ENCODE data around the gene RINT1.
"Not testable (repeated sequence)": the region's sequence is repeated elsewhere in the genome, so short reads cannot be mapped to it uniquely, and the experiment has no call there.

RINT1 gene

GRCh38 chr7:105531792-105532671 is at the start of gene RINT1:
Gene RINT1, plus strand, starts transcription at chr7:105532201. Its CDS starts 115 bp downstream, at chr7:105532316.
- peak; percentile 89 to 90 for DNase-seq

GRCh38 chr7:105487579-105488571 is 44.1 kb upstream of the RINT1 start:
- DNase-seq: peak in 1 of 2 experiments; percentile 4

GRCh38 chr7:105489409-105489808 is 42.6 kb upstream of the RINT1 start:
- no peak for DNase-seq

- DNase-seq: no peak
These were observed 38.6 kb upstream of the RINT1 start for GRCh38 chr7:105493196-105493922.

GRCh38 chr7:105493923-105494315 is 38.1 kb upstream of the RINT1 start:
- DNase-seq: no peak

GRCh38 chr7:105496521-105496920 is 35.5 kb upstream of the RINT1 start:
- no peak for DNase-seq

GRCh38 chr7:105497016-105497415 is 35.0 kb upstream of the RINT1 start:
- DNase-seq: no peak

- no peak for DNase-seq
These were observed 29.8 kb upstream of the RINT1 start for GRCh38 chr7:105502173-105502572.

GRCh38 chr7:105512415-105512814 is 19.6 kb upstream of the RINT1 start:
- no peak for DNase-seq

GRCh38 chr7:105512926-105513526 is 19.0 kb upstream of the RINT1 start:
- DNase-seq: no peak

GRCh38 chr7:105515610-105516009 is 16.4 kb upstream of the RINT1 start:
- DNase-seq: not testable (repeated sequence)

GRCh38 chr7:105519353-105519752 is 12.6 kb upstream of the RINT1 start:
- DNase-seq: no peak

GRCh38 chr7:105520620-105521019 is 11.4 kb upstream of the RINT1 start:
- not testable (repeated sequence) for DNase-seq

GRCh38 chr7:105521027-105521716 is 10.8 kb upstream of the RINT1 start:
- DNase-seq: peak; percentile 24 to 50

- DNase-seq: peak; percentile 79 to 85
These were observed 10.1 kb upstream of the RINT1 start, which contains the start of gene PUS7 for GRCh38 chr7:105521717-105522463. Gene PUS7, minus strand, starts transcription at chr7:105522271. Its CDS starts 13,759 bp downstream, at chr7:105508512.

- not testable (repeated sequence) for DNase-seq
These were observed 7.6 kb upstream of the RINT1 start for GRCh38 chr7:105524423-105524822.

- DNase-seq: no peak
These were observed 7.2 kb upstream of the RINT1 start for GRCh38 chr7:105524840-105525239.

GRCh38 chr7:105527737-105528136 is 4.3 kb upstream of the RINT1 start:
- DNase-seq: not testable (repeated sequence)

GRCh38 chr7:105530126-105530525 is 1.9 kb upstream of the RINT1 start:
- DNase-seq: no peak

- DNase-seq: no peak
These were observed 1.5 kb upstream of the RINT1 start for GRCh38 chr7:105530546-105530945.
